Measurements from ENCODE around the gene GOLGA2.

DNA sequence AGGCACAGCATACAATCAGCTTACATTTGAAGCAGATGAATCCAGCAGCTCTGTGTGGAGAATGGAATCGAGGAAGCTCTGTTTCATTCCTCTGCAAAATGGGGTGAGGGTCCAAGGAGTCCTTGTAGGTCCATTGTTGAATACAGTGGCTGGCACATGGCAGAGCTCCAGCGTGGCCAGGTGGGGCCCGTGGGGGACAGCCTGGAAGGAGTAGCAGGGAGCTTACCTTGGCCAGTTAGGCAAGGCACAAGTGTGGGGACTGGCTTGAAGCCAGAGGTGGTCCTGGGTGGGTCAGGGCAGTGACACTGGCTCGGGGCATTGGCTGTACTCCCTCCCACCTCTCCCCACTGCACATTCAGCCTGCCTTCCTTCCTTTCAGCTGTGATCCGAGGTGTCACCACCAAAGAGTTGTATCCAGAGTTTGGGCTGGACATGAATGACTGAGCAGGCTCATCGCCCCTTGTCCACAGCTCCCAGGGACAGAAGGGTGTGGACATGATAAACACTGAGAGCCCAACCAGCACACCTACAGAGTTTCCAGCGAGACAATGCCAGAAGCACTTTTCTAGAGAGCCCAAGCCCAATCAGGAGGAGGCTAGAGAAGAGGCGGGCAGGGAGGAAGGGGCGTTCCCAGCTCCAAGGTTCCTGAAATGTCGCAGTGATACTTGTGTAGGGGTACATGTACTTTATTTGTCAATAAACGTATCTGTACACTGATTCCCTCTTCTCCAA is 12.6 kb upstream of the GOLGA2 start:
- TF ChIP-seq, protein P1, sequence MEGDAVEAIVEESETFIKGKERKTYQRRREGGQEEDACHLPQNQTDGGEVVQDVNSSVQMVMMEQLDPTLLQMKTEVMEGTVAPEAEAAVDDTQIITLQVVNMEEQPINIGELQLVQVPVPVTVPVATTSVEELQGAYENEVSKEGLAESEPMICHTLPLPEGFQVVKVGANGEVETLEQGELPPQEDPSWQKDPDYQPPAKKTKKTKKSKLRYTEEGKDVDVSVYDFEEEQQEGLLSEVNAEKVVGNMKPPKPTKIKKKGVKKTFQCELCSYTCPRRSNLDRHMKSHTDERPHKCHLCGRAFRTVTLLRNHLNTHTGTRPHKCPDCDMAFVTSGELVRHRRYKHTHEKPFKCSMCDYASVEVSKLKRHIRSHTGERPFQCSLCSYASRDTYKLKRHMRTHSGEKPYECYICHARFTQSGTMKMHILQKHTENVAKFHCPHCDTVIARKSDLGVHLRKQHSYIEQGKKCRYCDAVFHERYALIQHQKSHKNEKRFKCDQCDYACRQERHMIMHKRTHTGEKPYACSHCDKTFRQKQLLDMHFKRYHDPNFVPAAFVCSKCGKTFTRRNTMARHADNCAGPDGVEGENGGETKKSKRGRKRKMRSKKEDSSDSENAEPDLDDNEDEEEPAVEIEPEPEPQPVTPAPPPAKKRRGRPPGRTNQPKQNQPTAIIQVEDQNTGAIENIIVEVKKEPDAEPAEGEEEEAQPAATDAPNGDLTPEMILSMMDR (conservative IDR thresholded peaks at IDR 0.05) = no peak
- TF ChIP-seq EZH2 (IDR thresholded peaks at IDR 0.05; ENCODE audit: low read depth) = no peak

Data from PC-9 (cell line).